ENCODE data around the gene ANKRD13D. TPM values are rescaled to one million over a fixed set of nuclear protein-coding genes. Genes with fewer than 3 reads are reported as not detected.

The ANKRD13D gene
- total RNA-seq, 4 donors from 2014 or later: 19.7 to 194 (median 54.5) TPM

GRCh38 chr11:67312187-67313021 is 23.3 kb downstream of the ANKRD13D start:
- Histone ChIP-seq H3K4me3 (no peak overlapping the region), H3K9me3 (no peaks in the 10 kb centered on the region), H3K27me3 (no peaks in the 10 kb centered on the region), H3K4me1 (peaks cover 11 to 21% (median 16%) of the 10 kb centered on the region in 4 donors), H3K36me3 (peaks cover 0 to 9% (median 4%) of the 10 kb centered on the region in 4 donors), H3K27ac (peak overlapping the region; percentile 77 to 80 (median 78))
- TF ChIP-seq CTCF (IDR thresholded peaks at IDR 0.05) (no peak), POLR2AphosphoS5 (IDR thresholded peaks at IDR 0.05) (peak; percentile 25 to 63 (median 60)), POLR2A (IDR thresholded peaks at IDR 0.05) (peak; percentile 55)
- intact Hi-C loops (cut with DNase I; ENCODE audit: low total_unique reads) (no loop called here), in situ Hi-C loops (cut with MboI; ENCODE audit: low pct_ligation_motif_present in 1 of 4, low pct_unique_long_range_greater_than_20kb in 1 of 4, low sequenced_read_pairs in 3 of 4) (loop anchor here in 1 of 4 donors (5.0 kb wide), 1 partner anchor 50 kb away; no protein-coding TSS in a partner anchor)
- 48 to 51% methylated on average over 6 to 20 of the region's 22 CpGs for WGBS, 2 donors (ENCODE audit: low coverage in 1 of 2)
- peak; percentile 85 for DNase-seq

- intact Hi-C loops (cut with DNase I; ENCODE audit: low total_unique reads) (no loop called here), in situ Hi-C loops (cut with MboI; ENCODE audit: low pct_ligation_motif_present in 1 of 4, low pct_unique_long_range_greater_than_20kb in 1 of 4, low sequenced_read_pairs in 3 of 4) (loop anchor here in 1 of 4 donors (5.0 kb wide), 1 partner anchor 51 kb away; no protein-coding TSS in a partner anchor)
- Histone ChIP-seq H3K4me3 (no peak overlapping the region), H3K27me3 (no peaks in the 10 kb centered on the region), H3K27ac (peak overlapping the region; percentile 77 to 80 (median 78)), H3K36me3 (peaks cover 0 to 9% (median 1%) of the 10 kb centered on the region in 4 donors), H3K9me3 (no peaks in the 10 kb centered on the region), H3K4me1 (peaks cover 14 to 23% (median 18%) of the 10 kb centered on the region in 4 donors)
- TF ChIP-seq EP300 (IDR thresholded peaks at IDR 0.05; ENCODE audit: low read depth): no peak
- no peak for TF ChIP-seq POLR2AphosphoS5 (IDR thresholded peaks at IDR 0.05)
- no peak for TF ChIP-seq POLR2A (IDR thresholded peaks at IDR 0.05)
- WGBS, 2 donors (ENCODE audit: low coverage in 1 of 2): 89 to 100% methylated on average over 2 to 11 of the region's 11 CpGs
- DNase-seq: no peak
Measured at GRCh38 chr11:67313125-67313890, 24.2 kb downstream of the ANKRD13D start.

- Histone ChIP-seq H3K4me3 (no peak overlapping the region), H3K36me3 (peaks cover 0 to 9% (median 0%) of the 10 kb centered on the region in 4 donors), H3K27ac (no peak overlapping the region), H3K9me3 (no peaks in the 10 kb centered on the region), H3K4me1 (peaks cover 14 to 33% (median 27%) of the 10 kb centered on the region in 4 donors), H3K27me3 (no peaks in the 10 kb centered on the region)
- intact Hi-C loops (cut with DNase I; ENCODE audit: low total_unique reads) (no loop called here), in situ Hi-C loops (cut with MboI; ENCODE audit: low pct_ligation_motif_present in 1 of 4, low pct_unique_long_range_greater_than_20kb in 1 of 4, low sequenced_read_pairs in 3 of 4) (loop anchor here in 1 of 4 donors (5.0 kb wide), 1 partner anchor 52 kb away; no protein-coding TSS in a partner anchor)
- no peak for TF ChIP-seq CTCF (IDR thresholded peaks at IDR 0.05)
- TF ChIP-seq POLR2AphosphoS5 (IDR thresholded peaks at IDR 0.05): no peak
- no peak for TF ChIP-seq EP300 (IDR thresholded peaks at IDR 0.05; ENCODE audit: low read depth)
- no peak for TF ChIP-seq POLR2A (IDR thresholded peaks at IDR 0.05)
- DNase-seq: no peak
- WGBS, 2 donors (ENCODE audit: low coverage in 1 of 2): 79 to 88% methylated on average over 1 to 2 of the region's 2 CpGs
Measured at GRCh38 chr11:67314218-67314617, 25.1 kb downstream of the ANKRD13D start.

- in situ Hi-C loops (cut with MboI; ENCODE audit: low pct_ligation_motif_present in 1 of 4, low pct_unique_long_range_greater_than_20kb in 1 of 4, low sequenced_read_pairs in 3 of 4) (loop anchor here in 1 of 4 donors (5.0 kb wide), 1 partner anchor 48 kb away; the partner anchor contains the start of gene GRK2), intact Hi-C loops (cut with DNase I; ENCODE audit: low total_unique reads) (no loop called here)
- no peak overlapping the region for H3K27ac ChIP-seq
- no peaks in the 10 kb centered on the region for H3K27me3 ChIP-seq
- TF ChIP-seq EP300 (IDR thresholded peaks at IDR 0.05; ENCODE audit: low read depth) (no peak), CTCF (IDR thresholded peaks at IDR 0.05) (no peak), POLR2A (IDR thresholded peaks at IDR 0.05) (no peak), POLR2AphosphoS5 (IDR thresholded peaks at IDR 0.05) (no peak)
- 72 to 84% methylated on average over 3 to 9 of the region's 9 CpGs for WGBS, 2 donors (ENCODE audit: low coverage in 1 of 2)
- H3K4me3 ChIP-seq: no peak overlapping the region
- no peaks in the 10 kb centered on the region for H3K36me3 ChIP-seq
- peaks cover 14 to 41% (median 32%) of the 10 kb centered on the region in 4 donors for H3K4me1 ChIP-seq
- no peak for DNase-seq
- no peaks in the 10 kb centered on the region for H3K9me3 ChIP-seq
Measured at GRCh38 chr11:67315325-67315909, 26.3 kb downstream of the ANKRD13D start.

Measured in transverse colon (tissue), 4 donors.